ENCODE data around the gene REM1. TPM values are rescaled to one million over a fixed set of nuclear protein-coding genes. Genes with fewer than 3 reads are reported as not detected.

Gene REM1
- total and polyA plus RNA-seq, 9 donors, result 1.1 to 6.5 (median 2.6) TPM

GRCh38 chr20:31440012-31440659, 35.0 kb upstream of the REM1 start, which contains the start of gene DEFB123:
DEFB123 (plus strand) TSS chr20:31440632; CDS start chr20:31440699, 67 bp downstream.
- intact Hi-C loops (cut with DNase I), result no loop called here
- TF ChIP-seq EP300 (IDR thresholded peaks at IDR 0.05) (no peak), POLR2A (IDR thresholded peaks at IDR 0.05) (no peak), CTCF (IDR thresholded peaks at IDR 0.05) (no peak)
- no peaks in the 10 kb centered on the region for H3K27me3 ChIP-seq
- H3K36me3 ChIP-seq, result no peaks in the 10 kb centered on the region
- 72 to 78% (median 75%) methylated on average over 16 of the region's 16 CpGs for WGBS, 3 donors
- H3K27ac ChIP-seq, result no peak within 1 kb of the TSS
- no peaks in the 10 kb centered on the region for H3K4me1 ChIP-seq (ENCODE audit: insufficient read depth)
- no peak for DNase-seq
- H3K4me3 ChIP-seq, result no peak within 1 kb of the TSS
- no peaks in the 10 kb centered on the region for H3K9me3 ChIP-seq

GRCh38 chr20:31446084-31446819, 28.8 kb upstream of the REM1 start:
- Histone ChIP-seq H3K4me3 (no peak overlapping the region), H3K9me3 (no peaks in the 10 kb centered on the region), H3K36me3 (no peaks in the 10 kb centered on the region), H3K27me3 (no peaks in the 10 kb centered on the region), H3K4me1 (ENCODE audit: insufficient read depth) (no peaks in the 10 kb centered on the region), H3K27ac (no peak overlapping the region)
- intact Hi-C loops (cut with DNase I), result no loop called here
- WGBS, 3 donors, result 45 to 75% (median 49%) methylated on average over 12 of the region's 12 CpGs
- TF ChIP-seq POLR2A (IDR thresholded peaks at IDR 0.05), result no peak
- TF ChIP-seq CTCF (IDR thresholded peaks at IDR 0.05), result no peak
- TF ChIP-seq EP300 (IDR thresholded peaks at IDR 0.05), result no peak
- no peak for DNase-seq

GRCh38 chr20:31449511-31450414, 25.3 kb upstream of the REM1 start:
- H3K27me3 ChIP-seq, result no peaks in the 10 kb centered on the region
- WGBS, 3 donors, result 68 to 74% (median 70%) methylated on average over 8 of the region's 8 CpGs
- TF ChIP-seq POLR2A (IDR thresholded peaks at IDR 0.05) (no peak), CTCF (IDR thresholded peaks at IDR 0.05) (no peak), EP300 (IDR thresholded peaks at IDR 0.05) (no peak)
- no peaks in the 10 kb centered on the region for H3K4me1 ChIP-seq (ENCODE audit: insufficient read depth)
- H3K36me3 ChIP-seq, result no peaks in the 10 kb centered on the region
- no peaks in the 10 kb centered on the region for H3K9me3 ChIP-seq
- intact Hi-C loops (cut with DNase I), result no loop called here
- no peak for DNase-seq
- no peak overlapping the region for H3K4me3 ChIP-seq
- no peak overlapping the region for H3K27ac ChIP-seq

GRCh38 chr20:31452575-31452974, 22.5 kb upstream of the REM1 start:
- H3K27ac ChIP-seq, result no peak overlapping the region
- 66 to 67% (median 66%) methylated on average over 2 of the region's 2 CpGs for WGBS, 3 donors
- TF ChIP-seq CTCF (IDR thresholded peaks at IDR 0.05), result no peak
- no peak for TF ChIP-seq EP300 (IDR thresholded peaks at IDR 0.05)
- H3K36me3 ChIP-seq, result no peaks in the 10 kb centered on the region
- H3K4me1 ChIP-seq (ENCODE audit: insufficient read depth), result no peaks in the 10 kb centered on the region
- no peaks in the 10 kb centered on the region for H3K9me3 ChIP-seq
- intact Hi-C loops (cut with DNase I), result no loop called here
- no peak for DNase-seq
- no peak overlapping the region for H3K4me3 ChIP-seq
- no peaks in the 10 kb centered on the region for H3K27me3 ChIP-seq

Measured in ovary (tissue), 9 donors.